Uterus (tissue), 2 donors: Measurements from ENCODE around the gene ICAM3.

Experiments used
- CTCF ChIP-seq, 4 experiments: fragments of 200-600 bp in 2 of 4; fragments of 450-650 bp in 2 of 4; sonication (generic) in 2 of 4; IDR thresholded peaks; one replicate each; pipeline ENCODE4 v1.5.1; 2016 to 2019; ENCODE audit warnings: antibody characterized with exemption in 4 of 4, mild to moderate bottlenecking in 2 of 4, moderate library complexity in 1 of 4
- POLR2A ChIP-seq, 2 donors: fragments of 450-650 bp; IDR thresholded peaks; one replicate each; pipeline ENCODE4 v1.6.1; 2016; ENCODE audit warnings: antibody characterized with exemption in 2 of 2, mild to moderate bottlenecking in 1 of 2, moderate library complexity in 1 of 2

GRCh38 chr19:10292206-10292788 lies 47.1 kb downstream of the ICAM3 start:
- TF ChIP-seq POLR2A (IDR thresholded peaks at IDR 0.05): no peak
- no peak for TF ChIP-seq CTCF (IDR thresholded peaks at IDR 0.05)
